Adrenal gland (tissue), 12 donors: ENCODE measurements around the gene CD22. TPM values are rescaled to one million over a fixed set of nuclear protein-coding genes. Genes with fewer than 3 reads are reported as not detected.

Experiments used
- DNase-seq, 7 donors: peaks; one replicate each; pipeline ENCODE4 v3.0.0-alpha.2; 2019 to 2020
- H3K27ac ChIP-seq, 5 donors: fragments of 200-600 bp; sonication (generic) in 4 of 5; 1 replicate in 3 of 5; 2 replicates in 2 of 5; pipeline versions ENCODE4 v1.5.1 to v1.8.0; 2016 to 2020; ENCODE audit warnings: mild to moderate bottlenecking in 1 of 5
- H3K27me3 ChIP-seq: fragments of 200-600 bp; 2 replicates; pipeline ENCODE4 v1.8.0; 2021
- H3K36me3 ChIP-seq, 2 donors: fragments of 200-600 bp; replicated peaks in 1 of 2; 1 replicate in 1 of 2; 2 replicates in 1 of 2; pipeline versions ENCODE4 v1.5.1 to v1.8.0; 2018 to 2022
- H3K4me1 ChIP-seq, 2 donors: fragments of 200-600 bp; replicated peaks in 1 of 2; 1 replicate in 1 of 2; 2 replicates in 1 of 2; pipeline versions ENCODE4 v1.5.1 to v1.8.0; 2018 to 2021
- H3K4me3 ChIP-seq, 4 donors: fragments of 200-600 bp; sonication (generic) in 3 of 4; one replicate each; pipeline ENCODE4 v1.5.1; 2016 to 2018
- H3K9me3 ChIP-seq, 3 donors: fragments of 200-600 bp; sonication (generic) in 1 of 3; replicated peaks in 1 of 3; 1 replicate in 2 of 3; 2 replicates in 1 of 3; pipeline versions ENCODE4 v1.5.1 to v1.8.0; 2016 to 2021
- POLR2A ChIP-seq, 2 donors: fragments of 450-650 bp; IDR thresholded peaks; one replicate each; pipeline ENCODE4 v1.6.1; 2017; ENCODE audit warnings: antibody characterized with exemption in 2 of 2, mild to moderate bottlenecking in 2 of 2, moderate library complexity in 1 of 2
- WGBS, 4 donors: extraction: QIAGEN DNeasy Blood & Tissue Kit in 2 of 4; methylation state at CpG; one replicate each; pipeline versions ENCODE4 v1.1.5 to v1.1.7; 2013 to 2017; 5-methylcytosine and 5-hydroxymethylcytosine counted together
- intact Hi-C, 2 donors: fragments of 100-400 bp; cut with DNase I; formaldehyde crosslinking; loops; one replicate each; pipeline versions ENCODE4 v1.14.1 to v1.15.0; 2022 to 2023
- microRNA-seq, 3 donors: library from miRNA; unstranded; fragments of <30 nt; microRNA quantifications; one replicate each; pipeline ENCODE4, GENCODE V29; 2017 to 2020
- polyA plus RNA-seq, 3 donors: library from polyadenylated mRNA; stranded (reverse); fragments of 200-250 nt in 2 of 3; fragments of 350-450 nt in 1 of 3; fragmentation: Illumina TruSeq in 1 of 3; extraction: RNeasy Lipid Tissue Mini Kit (QIAGEN cat#74804) in 1 of 3; gene quantifications; one replicate each; pipeline ENCODE4 v1.2.3, GENCODE V29; 2013 to 2014
- total RNA-seq, 9 donors: library from RNA; depleted of rRNA in 4 of 9; stranded (reverse); fragments of >200 nt in 4 of 9; fragments of 120-200 nt in 1 of 9; fragmentation: NEBNext Ultra II Directional in 1 of 9; extraction: Animal tissue kit (Norgen Biotek cat#: 25700) in 1 of 9; gene quantifications; one replicate each; pipeline versions ENCODE4 v1.1.0 to v1.2.4, GENCODE V29; 2013 to 2023
- TF ChIP-seq, protein P1 (sequence below), 6 experiments: fragments of 450-650 bp in 4 of 6; fragments of 200-600 bp in 2 of 6; sonication (generic) in 1 of 6; IDR thresholded peaks; 1 replicate in 5 of 6; 2 replicates in 1 of 6; pipeline versions ENCODE4 v1.5.1 to v1.8.0; 2016 to 2021; ENCODE audit warnings: antibody characterized with exemption in 6 of 6, mild to moderate bottlenecking in 2 of 6, moderate library complexity in 1 of 6
- donor health status: healthy with polysubstance abuse.
- donor health status: Bipolar disorder and iron deficiency.
- donor health status: DM: yes; HTN: yes; CAD: no.
- donor health status: DM: no; HTN: no; CAD: no.
- donor health status: DM: no; HTN: no; CAD: no.
- donor health status: DM: yes; HTN: yes; CAD: no.

CD22 gene
- total and polyA plus RNA-seq, 12 donors = 1.8 to 16.1 (median 6.2) TPM

DNA sequence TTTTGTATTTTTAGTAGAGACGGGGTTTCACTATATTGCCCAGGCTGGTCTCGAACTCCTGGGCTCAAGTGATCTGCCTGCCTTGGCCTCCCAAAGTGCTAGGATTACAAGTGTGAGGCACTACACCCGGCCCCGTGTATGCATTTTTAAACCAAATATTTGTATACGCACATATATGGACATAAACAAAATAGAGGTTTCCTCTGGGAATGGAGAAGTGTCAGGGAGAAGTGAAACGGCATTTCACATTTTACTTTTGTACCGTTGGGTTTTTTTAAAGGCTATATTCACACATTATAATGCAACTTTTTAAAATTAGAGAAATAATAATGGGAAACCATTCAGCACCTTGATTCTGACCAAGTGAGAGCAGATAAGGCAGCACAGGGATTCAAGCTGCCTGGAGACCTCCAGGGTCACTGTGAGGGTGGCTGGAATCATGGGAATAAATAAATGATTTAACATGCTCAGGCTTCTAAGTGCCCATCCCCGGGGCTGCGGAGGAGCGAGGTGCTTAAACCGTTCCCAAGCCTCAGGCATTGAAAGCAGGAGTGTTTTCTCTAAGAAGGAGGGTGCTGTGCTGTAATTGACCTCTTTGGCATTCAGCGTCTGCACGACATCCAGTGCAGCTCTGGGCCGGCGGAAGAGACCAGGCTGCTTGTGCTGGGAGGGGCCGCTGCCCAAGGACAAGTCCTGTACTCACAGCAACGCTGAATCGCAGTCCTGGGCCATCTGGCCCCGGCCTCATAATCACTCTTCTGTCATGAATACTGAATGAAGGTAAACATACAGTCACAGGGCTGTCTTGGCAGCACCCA, 66.6 kb downstream of the CD22 start:
- intact Hi-C loops = no loop called here
- WGBS, 4 donors = 35 to 40% (median 36%) methylated on average over 18 to 19 of the region's 19 CpGs
- H3K27ac ChIP-seq = peak overlapping the region in 2 of 5 donors; percentile 31 to 42

GRCh38 chr19:35396240-35396885, 67.4 kb downstream of the CD22 start:
- 79 to 85% (median 82%) methylated on average over 14 of the region's 14 CpGs for WGBS, 4 donors
- no peak overlapping the region for H3K4me3 ChIP-seq
- H3K4me1 ChIP-seq = peaks cover 0 to 11% of the 10 kb centered on the region in 2 donors
- intact Hi-C loops = no loop called here
- H3K27me3 ChIP-seq = no peaks in the 10 kb centered on the region
- no peaks in the 10 kb centered on the region for H3K9me3 ChIP-seq
- TF ChIP-seq POLR2A (IDR thresholded peaks at IDR 0.05) = no peak
- TF ChIP-seq, protein P1, sequence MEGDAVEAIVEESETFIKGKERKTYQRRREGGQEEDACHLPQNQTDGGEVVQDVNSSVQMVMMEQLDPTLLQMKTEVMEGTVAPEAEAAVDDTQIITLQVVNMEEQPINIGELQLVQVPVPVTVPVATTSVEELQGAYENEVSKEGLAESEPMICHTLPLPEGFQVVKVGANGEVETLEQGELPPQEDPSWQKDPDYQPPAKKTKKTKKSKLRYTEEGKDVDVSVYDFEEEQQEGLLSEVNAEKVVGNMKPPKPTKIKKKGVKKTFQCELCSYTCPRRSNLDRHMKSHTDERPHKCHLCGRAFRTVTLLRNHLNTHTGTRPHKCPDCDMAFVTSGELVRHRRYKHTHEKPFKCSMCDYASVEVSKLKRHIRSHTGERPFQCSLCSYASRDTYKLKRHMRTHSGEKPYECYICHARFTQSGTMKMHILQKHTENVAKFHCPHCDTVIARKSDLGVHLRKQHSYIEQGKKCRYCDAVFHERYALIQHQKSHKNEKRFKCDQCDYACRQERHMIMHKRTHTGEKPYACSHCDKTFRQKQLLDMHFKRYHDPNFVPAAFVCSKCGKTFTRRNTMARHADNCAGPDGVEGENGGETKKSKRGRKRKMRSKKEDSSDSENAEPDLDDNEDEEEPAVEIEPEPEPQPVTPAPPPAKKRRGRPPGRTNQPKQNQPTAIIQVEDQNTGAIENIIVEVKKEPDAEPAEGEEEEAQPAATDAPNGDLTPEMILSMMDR (IDR thresholded peaks at IDR 0.05) = no peak
- no peaks in the 10 kb centered on the region for H3K36me3 ChIP-seq
- peak overlapping the region in 1 of 5 donors; percentile 42 for H3K27ac ChIP-seq
- DNase-seq = no peak

More for the DNA sequence above, 66.6 kb downstream of the CD22 start:
- TF ChIP-seq, protein P1 (IDR thresholded peaks at IDR 0.05) = no peak
- TF ChIP-seq POLR2A (IDR thresholded peaks at IDR 0.05) = no peak
- Histone ChIP-seq H3K4me3 (no peak overlapping the region), H3K4me1 (peaks cover 0 to 11% of the 10 kb centered on the region in 2 donors), H3K27me3 (no peaks in the 10 kb centered on the region), H3K9me3 (no peaks in the 10 kb centered on the region), H3K36me3 (no peaks in the 10 kb centered on the region)
- peak; percentile 48 to 90 (median 77) for DNase-seq

Small RNA genes lying within 50 kb of the gene (microRNA-seq; reads per million reads assigned to microRNA genes)
- 0 to 0.85 (median 0.38) reads per million in 3 donors for gene MIR5196

Other genes with a start within 250 kb of the CD22 start
- gene FXYD3, start 213.4 kb upstream of the CD22 start, total RNA-seq = 1 to 10 TPM in 2 of 9 donors, under 1 TPM in 3, not detected in 4; 0.34 to 4.6 (median 0.75) TPM
- 1 to 10 TPM in 2 of 3 donors, under 1 TPM in 1; 0.35 to 4.0 (median 4.0) TPM for gene FXYD3, start 213.4 kb upstream of the CD22 start, polyA plus RNA-seq
- 1 to 10 TPM in 6 of 9 donors, under 1 TPM in 3; 0.17 to 4.4 (median 1.0) TPM for gene LGI4, start 194.1 kb upstream of the CD22 start, total RNA-seq
- 10 to 100 TPM in 2 of 3 donors, 1 to 10 TPM in 1; 1.8 to 22.4 (median 19.5) TPM for gene LGI4, start 194.1 kb upstream of the CD22 start, polyA plus RNA-seq
- 10 to 100 TPM in 3 of 9 donors, 1 to 10 TPM in 5, not detected in 1; 2.0 to 16.1 (median 6.6) TPM for gene FXYD1, start 190.4 kb upstream of the CD22 start, total RNA-seq
- 10 to 100 TPM in 2 of 3 donors, 1 to 10 TPM in 1; 5.5 to 58.6 (median 45.7) TPM for gene FXYD1, start 190.4 kb upstream of the CD22 start, polyA plus RNA-seq
- under 1 TPM in 1 of 9 donors, not detected in 8; 0.39 TPM for gene FXYD7, start 185.9 kb upstream of the CD22 start, total RNA-seq
- gene FXYD7, start 185.9 kb upstream of the CD22 start, polyA plus RNA-seq = under 1 TPM in 2 of 3 donors, not detected in 1; 0.64 to 0.67 TPM
- 10 to 100 TPM in 8 of 9 donors, 1 to 10 TPM in 1; 4.2 to 68.4 (median 30.4) TPM for gene FXYD5, start 174.5 kb upstream of the CD22 start, total RNA-seq
- gene FXYD5, start 174.5 kb upstream of the CD22 start, polyA plus RNA-seq = 100 to 1,000 TPM in 1 of 3 donors, 10 to 100 TPM in 2; 34.6 to 123 (median 84.2) TPM
- gene FAM187B, start 100.4 kb upstream of the CD22 start, total RNA-seq = under 1 TPM in 2 of 9 donors, not detected in 7; 0.06 to 0.18 TPM
- under 1 TPM in 2 of 3 donors, not detected in 1; 0.13 to 0.48 TPM for gene FAM187B, start 100.4 kb upstream of the CD22 start, polyA plus RNA-seq
- 100 to 1,000 TPM in 1 of 9 donors, 10 to 100 TPM in 8; 30.2 to 106 (median 54.7) TPM for gene LSR, start 80.2 kb upstream of the CD22 start, total RNA-seq
- gene LSR, start 80.2 kb upstream of the CD22 start, polyA plus RNA-seq = 10 to 100 TPM in 2 of 3 donors, 1 to 10 TPM in 1; 8.2 to 87.8 (median 62.7) TPM
- 100 to 1,000 TPM in 8 of 9 donors, 10 to 100 TPM in 1; 50.6 to 220 (median 145) TPM for gene USF2, start 60.2 kb upstream of the CD22 start, total RNA-seq
- gene USF2, start 60.2 kb upstream of the CD22 start, polyA plus RNA-seq = 100 to 1,000 TPM; 116 to 302 (median 169) TPM
- gene HAMP, start 46.7 kb upstream of the CD22 start, total RNA-seq = 1 to 10 TPM in 2 of 9 donors, under 1 TPM in 3, not detected in 4; 0.57 to 1.7 (median 0.90) TPM
- gene HAMP, start 46.7 kb upstream of the CD22 start, polyA plus RNA-seq = 1 to 10 TPM in 2 of 3 donors, under 1 TPM in 1; 0.84 to 9.3 (median 1.5) TPM
- gene MAG, start 37.0 kb upstream of the CD22 start, total RNA-seq = 10 to 100 TPM in 1 of 9 donors, 1 to 10 TPM in 6, under 1 TPM in 1, not detected in 1; 0.45 to 45.0 (median 4.4) TPM
- under 1 TPM; 0.33 to 0.88 (median 0.40) TPM for gene MAG, start 37.0 kb upstream of the CD22 start, polyA plus RNA-seq
- gene FFAR1, start 18.7 kb downstream of the CD22 start, total RNA-seq = under 1 TPM in 1 of 9 donors, not detected in 8; 0.11 TPM
- gene FFAR1, start 18.7 kb downstream of the CD22 start, polyA plus RNA-seq = under 1 TPM in 1 of 3 donors, not detected in 2; 0.03 TPM
- under 1 TPM in 2 of 9 donors, not detected in 7; 0.11 to 0.18 TPM for gene FFAR3, start 29.3 kb downstream of the CD22 start, total RNA-seq
- gene FFAR3, start 29.3 kb downstream of the CD22 start, polyA plus RNA-seq = under 1 TPM in 2 of 3 donors, not detected in 1; 0.16 to 0.17 TPM
- gene GPR42, start 41.9 kb downstream of the CD22 start, total RNA-seq = not detected
- gene GPR42, start 41.9 kb downstream of the CD22 start, polyA plus RNA-seq = not detected
- gene FFAR2, start 119.1 kb downstream of the CD22 start, total RNA-seq = under 1 TPM in 3 of 9 donors, not detected in 6; 0.11 to 0.52 (median 0.29) TPM
- under 1 TPM; 0.33 to 0.88 (median 0.40) TPM for gene FFAR2, start 119.1 kb downstream of the CD22 start, polyA plus RNA-seq
- gene KRTDAP, start 161.3 kb downstream of the CD22 start, total RNA-seq = not detected
- not detected for gene KRTDAP, start 161.3 kb downstream of the CD22 start, polyA plus RNA-seq
- gene DMKN, start 184.5 kb downstream of the CD22 start, total RNA-seq = 10 to 100 TPM in 5 of 9 donors, 1 to 10 TPM in 4; 2.7 to 39.4 (median 17.1) TPM
- 10 to 100 TPM; 29.3 to 70.5 (median 63.2) TPM for gene DMKN, start 184.5 kb downstream of the CD22 start, polyA plus RNA-seq
- gene SBSN, start 199.1 kb downstream of the CD22 start, total RNA-seq = not detected
- under 1 TPM in 1 of 3 donors, not detected in 2; 0.77 TPM for gene SBSN, start 199.1 kb downstream of the CD22 start, polyA plus RNA-seq
- not detected for gene GAPDHS, start 204.3 kb downstream of the CD22 start, total RNA-seq
- not detected for gene GAPDHS, start 204.3 kb downstream of the CD22 start, polyA plus RNA-seq
- 100 to 1,000 TPM; 139 to 261 (median 173) TPM for gene TMEM147, start 216.4 kb downstream of the CD22 start, total RNA-seq
- gene TMEM147, start 216.4 kb downstream of the CD22 start, polyA plus RNA-seq = 100 to 1,000 TPM in 2 of 3 donors, 10 to 100 TPM in 1; 86.5 to 215 (median 188) TPM
- gene ATP4A, start 234.5 kb downstream of the CD22 start, total RNA-seq = 10 to 100 TPM in 3 of 9 donors, 1 to 10 TPM in 6; 2.2 to 60.4 (median 7.3) TPM
- gene ATP4A, start 234.5 kb downstream of the CD22 start, polyA plus RNA-seq = 10 to 100 TPM in 1 of 3 donors, 1 to 10 TPM in 2; 6.5 to 63.5 (median 7.6) TPM